Bronchial epithelial cell (primary cell): ENCODE measurements around the gene FITM1. TPM values are rescaled to one million over a fixed set of nuclear protein-coding genes. Genes with fewer than 3 reads are reported as not detected.

ENCODE experiments used
- DNase-seq: peaks from one replicate; pipeline ENCODE4 v3.0.0-alpha.2; 2010; ENCODE audit warnings: low read depth
- FAIRE-seq: peaks from 2 replicates; lab custom pipeline; 2011; peaks lifted over from hg19 to GRCh38; lab: Jason Lieb, UNC
- H3K27me3 ChIP-seq: 2 replicates; pipeline ENCODE4 v1.5.1; 2011; ENCODE audit warnings: low read length; ENCODE audit not compliant: control insufficient read depth, insufficient read depth
- H3K36me3 ChIP-seq: 2 replicates; pipeline ENCODE4 v1.5.1; 2011; ENCODE audit warnings: low read length; ENCODE audit not compliant: control insufficient read depth, insufficient read depth
- H3K4me3 ChIP-seq: 2 replicates; pipeline ENCODE4 v1.5.1; 2011; ENCODE audit warnings: mild to moderate bottlenecking, low read depth, low read length, control low read depth
- total RNA-seq: library from RNA; depleted of rRNA; stranded (reverse); fragments of >200 nt; gene quantifications from 2 replicates; pipeline ENCODE4 v1.2.1, GENCODE V29; 2014
- TF ChIP-seq, protein P1 (sequence below): IDR thresholded peaks from 2 replicates; pipeline ENCODE4 v1.5.1; 2011; ENCODE audit warnings: mild to moderate bottlenecking, moderate library complexity, low read length, control low read depth, inconsistent platforms; ENCODE audit not compliant: insufficient read depth, severe bottlenecking

FITM1 gene
- total RNA-seq, 1 donor from 2014 or later = not detected

DNA sequence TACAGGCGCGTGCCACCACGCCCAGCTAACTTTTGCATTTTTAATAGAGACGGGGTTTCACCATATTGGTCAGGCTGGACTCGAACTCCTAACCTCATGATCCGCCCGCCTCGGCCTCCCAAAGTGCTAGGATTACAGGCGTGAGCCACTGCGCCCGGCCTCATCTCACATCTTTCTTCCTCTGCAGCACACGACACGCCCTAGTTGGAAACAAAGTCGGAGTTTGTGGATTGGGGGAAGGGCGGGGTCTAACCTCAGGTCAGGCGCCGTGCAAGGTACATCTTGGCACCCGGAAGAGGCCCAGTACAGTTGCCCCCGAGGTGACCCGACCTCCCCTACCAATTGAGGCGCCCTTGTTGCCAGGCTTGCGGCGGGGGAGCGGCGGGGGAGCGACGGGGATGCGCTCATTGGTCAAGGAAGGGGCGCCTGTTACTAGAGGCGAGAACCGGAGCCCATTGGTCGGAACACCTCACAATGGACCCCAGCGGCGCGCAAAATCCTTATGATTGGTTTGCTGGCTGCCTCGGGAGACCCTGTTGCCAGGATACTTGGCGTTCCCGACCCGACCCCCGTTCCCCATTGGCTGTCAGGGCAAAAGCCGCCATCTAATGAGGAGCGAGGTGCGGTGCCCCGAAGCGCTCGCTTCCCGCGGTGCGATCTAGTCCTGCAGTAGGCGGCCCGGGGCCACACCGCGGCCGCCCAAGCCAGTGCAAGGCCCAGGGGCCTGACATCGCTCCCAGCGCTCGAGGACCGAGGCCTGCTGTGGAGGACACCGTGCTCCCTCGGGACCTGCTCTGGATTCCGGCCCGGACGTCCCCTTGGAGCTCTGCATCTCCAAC, 41.2 kb downstream of the FITM1 start, which contains the start of gene REC8:
REC8 (plus strand) TSS at position 659 of the 839 bp plus-strand sequence. CDS start 473 bp downstream, outside the sequence.
- FAIRE-seq = no peak

DNA sequence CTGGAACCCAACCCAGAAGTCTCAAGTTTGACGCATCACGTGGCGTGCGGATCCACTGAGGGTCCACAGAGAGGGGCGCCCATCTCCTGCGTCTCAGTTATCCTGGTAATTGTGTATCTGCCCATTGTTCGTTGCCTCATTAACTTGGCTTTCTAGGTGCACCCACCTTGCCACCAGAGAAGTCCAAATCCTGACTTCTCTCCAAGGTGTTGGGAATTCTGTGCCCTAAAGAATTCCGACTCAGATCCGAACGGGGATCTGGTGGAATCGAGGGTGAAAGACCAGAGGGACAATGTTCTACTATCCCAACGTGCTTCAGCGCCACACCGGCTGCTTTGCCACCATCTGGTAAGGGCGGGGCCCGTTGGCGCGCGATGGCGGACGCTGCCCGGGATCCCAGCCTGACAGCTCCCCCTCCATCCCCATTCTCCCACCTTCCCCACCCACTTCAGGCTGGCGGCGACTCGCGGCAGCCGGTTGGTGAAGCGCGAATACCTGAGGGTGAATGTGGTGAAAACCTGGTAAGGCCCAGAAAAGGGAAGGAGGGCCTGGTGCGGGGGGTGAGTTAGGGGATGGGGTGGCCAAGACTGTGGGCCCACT, 41.9 kb downstream of the FITM1 start:
- no peak for DNase-seq
- peaks cover 4% of the 10 kb centered on the region for H3K36me3 ChIP-seq
- no peaks in the 10 kb centered on the region for H3K27me3 ChIP-seq
- FAIRE-seq = no peak
- H3K4me3 ChIP-seq = no peak overlapping the region
- TF ChIP-seq, protein P1, sequence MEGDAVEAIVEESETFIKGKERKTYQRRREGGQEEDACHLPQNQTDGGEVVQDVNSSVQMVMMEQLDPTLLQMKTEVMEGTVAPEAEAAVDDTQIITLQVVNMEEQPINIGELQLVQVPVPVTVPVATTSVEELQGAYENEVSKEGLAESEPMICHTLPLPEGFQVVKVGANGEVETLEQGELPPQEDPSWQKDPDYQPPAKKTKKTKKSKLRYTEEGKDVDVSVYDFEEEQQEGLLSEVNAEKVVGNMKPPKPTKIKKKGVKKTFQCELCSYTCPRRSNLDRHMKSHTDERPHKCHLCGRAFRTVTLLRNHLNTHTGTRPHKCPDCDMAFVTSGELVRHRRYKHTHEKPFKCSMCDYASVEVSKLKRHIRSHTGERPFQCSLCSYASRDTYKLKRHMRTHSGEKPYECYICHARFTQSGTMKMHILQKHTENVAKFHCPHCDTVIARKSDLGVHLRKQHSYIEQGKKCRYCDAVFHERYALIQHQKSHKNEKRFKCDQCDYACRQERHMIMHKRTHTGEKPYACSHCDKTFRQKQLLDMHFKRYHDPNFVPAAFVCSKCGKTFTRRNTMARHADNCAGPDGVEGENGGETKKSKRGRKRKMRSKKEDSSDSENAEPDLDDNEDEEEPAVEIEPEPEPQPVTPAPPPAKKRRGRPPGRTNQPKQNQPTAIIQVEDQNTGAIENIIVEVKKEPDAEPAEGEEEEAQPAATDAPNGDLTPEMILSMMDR = no peak

More for the DNA sequence above, 41.2 kb downstream of the FITM1 start, which contains the start of gene REC8:
- no peaks in the 10 kb centered on the region for H3K27me3 ChIP-seq
- peak within 1 kb of the TSS; percentile 7 for H3K4me3 ChIP-seq
- peaks cover 4% of the 10 kb centered on the region for H3K36me3 ChIP-seq
- peak; percentile 56 for DNase-seq
- TF ChIP-seq, protein P1 = no peak

DNA sequence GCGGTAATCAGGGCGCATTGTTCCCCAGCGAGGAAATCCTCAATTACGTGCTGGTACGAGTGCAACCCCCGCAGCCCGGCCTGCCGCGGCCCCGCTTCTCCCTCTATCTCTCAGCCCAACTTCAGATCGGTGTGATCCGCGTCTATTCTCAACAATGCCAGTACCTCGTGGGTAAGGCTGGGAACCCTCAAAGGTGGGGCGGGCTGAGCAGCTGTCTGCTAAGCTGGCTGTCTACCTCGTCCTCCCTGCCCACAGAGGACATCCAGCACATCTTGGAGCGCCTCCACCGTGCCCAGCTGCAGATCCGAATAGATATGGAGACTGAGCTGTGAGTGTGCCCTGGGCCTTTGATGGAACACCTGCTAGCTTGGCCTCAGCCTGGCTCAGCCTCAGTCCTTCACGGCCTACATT, 42.4 kb downstream of the FITM1 start:
- no peak for FAIRE-seq

DNA sequence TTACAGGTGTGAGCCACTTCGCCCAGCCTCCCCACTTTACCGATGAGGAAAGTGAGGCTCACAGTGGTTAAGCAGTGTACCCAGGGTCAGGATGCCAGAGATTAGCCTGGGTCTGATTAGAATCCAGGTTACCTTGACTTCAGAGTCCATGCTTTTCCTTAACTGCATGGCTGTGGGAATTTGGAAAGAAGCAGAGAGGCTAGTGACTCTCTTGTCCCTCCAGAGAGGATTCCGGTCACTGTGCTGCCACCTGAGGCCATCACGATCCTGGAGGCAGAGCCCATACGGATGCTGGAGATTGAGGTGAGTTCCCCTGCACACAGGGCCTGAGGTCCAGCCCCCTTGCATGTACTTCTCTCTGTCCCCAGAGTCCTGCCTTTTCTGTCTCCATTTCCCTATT, 46.1 kb downstream of the FITM1 start:
- Histone ChIP-seq H3K4me3 (no peak overlapping the region), H3K36me3 (peaks cover 16% of the 10 kb centered on the region), H3K27me3 (no peaks in the 10 kb centered on the region)
- TF ChIP-seq, protein P1 = no peak
- no peak for DNase-seq
- no peak for FAIRE-seq

More for the DNA sequence above, 42.4 kb downstream of the FITM1 start:
- H3K36me3 ChIP-seq = peaks cover 2% of the 10 kb centered on the region
- no peak overlapping the region for H3K4me3 ChIP-seq
- no peak for DNase-seq
- H3K27me3 ChIP-seq = no peaks in the 10 kb centered on the region
- TF ChIP-seq, protein P1 = no peak

DNA sequence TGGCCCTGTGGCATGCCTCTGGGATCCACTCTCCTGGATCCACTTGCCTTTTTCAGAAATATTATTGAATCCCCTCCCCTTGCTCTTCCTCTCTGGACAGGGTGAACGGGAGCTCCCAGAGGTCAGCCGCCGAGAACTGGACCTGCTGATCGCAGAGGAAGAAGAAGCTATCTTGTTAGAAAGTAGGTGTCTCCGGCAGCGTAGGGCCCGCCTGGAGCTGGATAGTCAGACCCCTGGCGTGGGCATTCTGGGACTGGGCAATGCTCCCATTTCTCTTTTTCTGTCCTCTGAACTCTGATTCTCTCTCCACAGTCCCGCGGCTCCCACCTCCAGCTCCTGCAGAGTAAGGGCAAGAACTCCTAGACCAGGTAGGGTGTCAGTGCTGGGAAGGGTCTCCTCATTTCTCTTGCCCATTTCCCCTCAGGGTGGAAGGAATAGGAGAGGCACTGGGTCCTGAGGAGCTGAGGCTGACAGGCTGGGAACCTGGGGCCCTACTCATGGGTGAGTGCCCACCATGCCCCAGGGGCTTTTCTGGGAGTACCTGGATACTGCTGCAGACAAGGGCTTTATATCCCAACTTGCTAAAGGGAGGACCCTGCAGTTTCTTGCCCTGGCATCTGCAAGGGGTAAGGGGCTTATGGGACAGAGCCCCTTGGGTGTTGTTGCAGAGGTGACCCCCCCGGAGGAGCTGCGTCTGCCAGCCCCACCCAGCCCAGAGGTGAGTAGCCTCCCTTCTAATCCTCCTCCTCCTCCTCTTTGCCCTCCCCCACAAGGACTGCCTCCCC, 46.8 kb downstream of the FITM1 start:
- no peak overlapping the region for H3K4me3 ChIP-seq
- TF ChIP-seq, protein P1 = no peak
- no peaks in the 10 kb centered on the region for H3K27me3 ChIP-seq
- peaks cover 16% of the 10 kb centered on the region for H3K36me3 ChIP-seq
- DNase-seq (no peak), FAIRE-seq (no peak)
